ENCODE measurements around the gene CDS2.
"Not testable (repeated sequence)": the region's sequence is repeated elsewhere in the genome, so short reads cannot be mapped to it uniquely, and the experiment has no call there.

DNA sequence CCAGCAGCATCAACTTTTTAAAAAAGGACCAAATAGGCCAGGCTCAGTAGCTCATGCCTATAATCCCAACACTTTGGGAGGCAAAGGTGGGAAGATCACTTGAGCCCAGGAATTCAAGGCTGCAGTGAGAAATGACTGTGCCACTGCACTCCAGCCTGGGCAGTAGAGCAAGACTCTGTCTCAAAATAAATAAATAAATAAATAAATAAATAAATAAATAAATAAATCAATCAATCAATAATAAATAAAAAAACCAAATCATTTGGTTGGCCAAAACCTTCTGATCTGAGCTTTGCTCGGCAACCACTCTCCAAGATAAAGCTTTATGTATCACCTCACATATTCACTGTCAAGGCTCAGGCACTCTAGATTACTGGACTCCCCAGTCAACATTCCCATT, 27.8 kb upstream of the CDS2 start:
- TF ChIP-seq POLR2A (IDR thresholded peaks at IDR 0.05; ENCODE audit: low read length); GATA1 (IDR thresholded peaks at IDR 0.05; ENCODE audit: low read depth, low read length): not testable (repeated sequence)

Data from erythroblast (primary cell).